SU-DHL-6 (cell line): ENCODE data around the gene PRR5.

Experiments
- H2AFZ ChIP-seq: fragments of 200-600 bp; sonication (generic); 2 replicates; pipeline ENCODE4 v1.6.1; 2014; ENCODE audit warnings: low read depth, mild to moderate bottlenecking, moderate library complexity, mixed read lengths, antibody characterized with exemption, low read length; ENCODE audit not compliant: severe bottlenecking
- H3F3A ChIP-seq: fragments of 200-600 bp; shearing (Covaris generic); 2 replicates; pipeline ENCODE4 v1.6.0; 2016; ENCODE audit warnings: antibody characterized with exemption, mild to moderate bottlenecking; ENCODE audit not compliant: insufficient read depth
- H3K27ac ChIP-seq: fragments of 200-600 bp; sonication (generic); 2 replicates; pipeline ENCODE4 v1.5.1; 2016; ENCODE audit warnings: low read depth, mild to moderate bottlenecking, low read length, moderate library complexity, mixed read lengths
- H3K27me3 ChIP-seq: fragments of 200-600 bp; sonication (generic), shearing (Covaris generic); 2 replicates; pipeline ENCODE4 v1.6.0; 2014; ENCODE audit warnings: mild to moderate bottlenecking, low read length
- H3K36me3 ChIP-seq: fragments of 200-600 bp; sonication (generic); 2 replicates; pipeline ENCODE4 v1.6.1; 2014; ENCODE audit warnings: mild to moderate bottlenecking, low read length, mixed read lengths
- H3K4me2 ChIP-seq: fragments of 300-600, 200-600 bp; shearing (Covaris generic), sonication (generic); 2 replicates; pipeline ENCODE4 v1.6.0; 2014; ENCODE audit warnings: low read length, low read depth, mild to moderate bottlenecking; ENCODE audit not compliant: poor library complexity, severe bottlenecking
- H3K4me3 ChIP-seq: fragments of 200-600 bp; sonication (generic); 2 replicates; pipeline ENCODE4 v1.5.1; 2014; ENCODE audit warnings: antibody characterized with exemption, low read length, mild to moderate bottlenecking, mixed read lengths; ENCODE audit not compliant: insufficient read depth, poor library complexity, severe bottlenecking
- H3K79me2 ChIP-seq: fragments of 200-600 bp; sonication (generic); 2 replicates; pipeline ENCODE4 v1.6.1; 2014; ENCODE audit warnings: mild to moderate bottlenecking, low read length, moderate library complexity; ENCODE audit not compliant: insufficient read depth
- H3K9ac ChIP-seq: fragments of 200-600 bp; sonication (generic); 2 replicates; pipeline ENCODE4 v1.7.0; 2014; ENCODE audit warnings: mild to moderate bottlenecking, low read length
- H3K9me2 ChIP-seq: fragments of 200-600 bp; sonication (generic); replicated peaks from 2 replicates; pipeline ENCODE4 v1.6.1; 2014; ENCODE audit warnings: low read length; ENCODE audit not compliant: insufficient read depth
- H3K9me3 ChIP-seq: fragments of 200-600 bp; sonication (generic); 2 replicates; pipeline ENCODE4 v1.6.1; 2014; ENCODE audit warnings: low read length, mixed read lengths; ENCODE audit not compliant: insufficient read depth
- H4K20me1 ChIP-seq: fragments of 200-600 bp; sonication (generic); 2 replicates; pipeline ENCODE4 v1.6.1; 2014; ENCODE audit warnings: low read depth, mild to moderate bottlenecking, antibody characterized with exemption, low read length, moderate library complexity, mixed read lengths
- CTCF ChIP-seq: fragments of 200-600 bp; sonication (generic); IDR thresholded peaks from one replicate; pipeline ENCODE4 v1.5.1; 2017; ENCODE audit warnings: antibody characterized with exemption, mild to moderate bottlenecking, low read length, moderate library complexity; ENCODE audit not compliant: insufficient read depth, poor library complexity, severe bottlenecking
- EZH2phosphoT487 ChIP-seq: fragments of 200-600 bp; sonication (generic), shearing (Covaris generic); conservative IDR thresholded peaks from 2 replicates; pipeline ENCODE4 v1.6.1; 2018; ENCODE audit warnings: mild to moderate bottlenecking, antibody characterized with exemption, low read length, moderate library complexity, mixed read lengths

Gene PRR5

GRCh38 chr22:44661659-44662569 is 40.1 kb upstream of the PRR5 start:
- H3K27me3 ChIP-seq = no peaks in the 10 kb centered on the region
- H4K20me1 ChIP-seq = no peaks in the 10 kb centered on the region
- H3K9me2 ChIP-seq = no peaks in the 10 kb centered on the region
- no peak overlapping the region for H2AFZ ChIP-seq
- no peak overlapping the region for H3K27ac ChIP-seq
- TF ChIP-seq EZH2phosphoT487 = no peak
- TF ChIP-seq CTCF = no peak
- no peaks in the 10 kb centered on the region for H3K79me2 ChIP-seq
- H3K4me2 ChIP-seq = no peak overlapping the region
- no peaks in the 10 kb centered on the region for H3K9me3 ChIP-seq
- no peak overlapping the region for H3K4me3 ChIP-seq
- no peaks in the 10 kb centered on the region for H3K36me3 ChIP-seq
- H3F3A ChIP-seq = no peaks in the 10 kb centered on the region
- no peak overlapping the region for H3K9ac ChIP-seq

GRCh38 chr22:44663256-44663999 is 38.6 kb upstream of the PRR5 start:
- H4K20me1 ChIP-seq = no peaks in the 10 kb centered on the region
- TF ChIP-seq EZH2phosphoT487 (no peak), CTCF (no peak)
- no peaks in the 10 kb centered on the region for H3K9me2 ChIP-seq
- H3K36me3 ChIP-seq = no peaks in the 10 kb centered on the region
- no peak overlapping the region for H3K4me2 ChIP-seq
- H2AFZ ChIP-seq = no peak overlapping the region
- no peak overlapping the region for H3K4me3 ChIP-seq
- no peaks in the 10 kb centered on the region for H3K9me3 ChIP-seq
- H3K27ac ChIP-seq = no peak overlapping the region
- H3K27me3 ChIP-seq = no peaks in the 10 kb centered on the region
- no peaks in the 10 kb centered on the region for H3F3A ChIP-seq
- no peak overlapping the region for H3K9ac ChIP-seq
- no peaks in the 10 kb centered on the region for H3K79me2 ChIP-seq

GRCh38 chr22:44664149-44664548 is 37.9 kb upstream of the PRR5 start:
- Histone ChIP-seq H3K9me2 (no peaks in the 10 kb centered on the region), H3K36me3 (no peaks in the 10 kb centered on the region), H3K4me3 (no peak overlapping the region), H3F3A (no peaks in the 10 kb centered on the region), H3K4me2 (no peak overlapping the region), H3K27me3 (no peaks in the 10 kb centered on the region), H3K79me2 (no peaks in the 10 kb centered on the region), H4K20me1 (no peaks in the 10 kb centered on the region), H2AFZ (no peak overlapping the region), H3K9me3 (no peaks in the 10 kb centered on the region), H3K27ac (no peak overlapping the region), H3K9ac (no peak overlapping the region)
- TF ChIP-seq EZH2phosphoT487 (no peak), CTCF (no peak)
